ENCODE data around the gene NRM.
A peak's percentile ranks its signal among the peaks of the same experiment; 100 is the strongest.
"Not testable (repeated sequence)": the region's sequence is repeated elsewhere in the genome, so short reads cannot be mapped to it uniquely, and the experiment has no call there.

Gene NRM

GRCh38 chr6:30672445-30673253 lies 18.1 kb downstream of the NRM start, which contains the start of gene DHX16:
TSS of gene DHX16 (minus strand) at chr6:30673006. CDS start at chr6:30672841, 165 bp downstream.
- H3K4me3 ChIP-seq (ENCODE audit: low read depth, low read length), result peak within 1 kb of the TSS; percentile 97

- no peak overlapping the region for H3K4me3 ChIP-seq (ENCODE audit: low read depth, low read length)
Observed at GRCh38 chr6:30670760-30671527, 19.8 kb downstream of the NRM start.

- H3K4me3 ChIP-seq (ENCODE audit: low read depth, low read length), result not testable (repeated sequence)
Observed at GRCh38 chr6:30666300-30666699, 24.5 kb downstream of the NRM start.

GRCh38 chr6:30664994-30665767 lies 25.6 kb downstream of the NRM start:
- H3K4me3 ChIP-seq (ENCODE audit: low read depth, low read length), result no peak overlapping the region

- H3K4me3 ChIP-seq (ENCODE audit: low read depth, low read length), result not testable (repeated sequence)
Observed at GRCh38 chr6:30657922-30658321, 32.9 kb downstream of the NRM start.

GRCh38 chr6:30657454-30657853 lies 33.3 kb downstream of the NRM start:
- no peak overlapping the region for H3K4me3 ChIP-seq (ENCODE audit: low read depth, low read length)

- H3K4me3 ChIP-seq (ENCODE audit: low read depth, low read length), result no peak overlapping the region
Observed at GRCh38 chr6:30656513-30656912, 34.3 kb downstream of the NRM start.

GRCh38 chr6:30655743-30656094 lies 35.1 kb downstream of the NRM start:
- no peak overlapping the region for H3K4me3 ChIP-seq (ENCODE audit: low read depth, low read length)

- no peak overlapping the region for H3K4me3 ChIP-seq (ENCODE audit: low read depth, low read length)
Observed at GRCh38 chr6:30654798-30655742, 35.7 kb downstream of the NRM start.

GRCh38 chr6:30651143-30651542 lies 39.6 kb downstream of the NRM start:
- no peak overlapping the region for H3K4me3 ChIP-seq (ENCODE audit: low read depth, low read length)

- H3K4me3 ChIP-seq (ENCODE audit: low read depth, low read length), result peak overlapping the region; percentile 91
Observed at GRCh38 chr6:30647242-30648116, 43.3 kb downstream of the NRM start.

- H3K4me3 ChIP-seq (ENCODE audit: low read depth, low read length), result peak within 1 kb of the TSS; percentile 91
Observed at GRCh38 chr6:30646450-30647241, 44.1 kb downstream of the NRM start, which contains the start of gene C6orf136. TSS of gene C6orf136 (plus strand) at chr6:30647133. CDS start at chr6:30647232, 99 bp downstream.

- H3K4me3 ChIP-seq (ENCODE audit: low read depth, low read length), result no peak overlapping the region
Observed at GRCh38 chr6:30645989-30646388, 44.8 kb downstream of the NRM start.

GRCh38 chr6:30644769-30645168 lies 46.0 kb downstream of the NRM start:
- no peak overlapping the region for H3K4me3 ChIP-seq (ENCODE audit: low read depth, low read length)

- H3K4me3 ChIP-seq (ENCODE audit: low read depth, low read length), result no peak overlapping the region
Observed at GRCh38 chr6:30643656-30644055, 47.1 kb downstream of the NRM start.

- no peak overlapping the region for H3K4me3 ChIP-seq (ENCODE audit: low read depth, low read length)
Observed at GRCh38 chr6:30641048-30641447, 49.7 kb downstream of the NRM start.

GRCh38 chr6:30640481-30640880 lies 50.3 kb downstream of the NRM start:
- no peak overlapping the region for H3K4me3 ChIP-seq (ENCODE audit: low read depth, low read length)
